HCT116 (cell line): ENCODE results near the gene PRR7. TPM values are rescaled to one million over a fixed set of nuclear protein-coding genes. Genes with fewer than 3 reads are reported as not detected.

ENCODE experiments used
- ATAC-seq: fragments of 200-7000 bp; cut with Tn5 transposase; 2 replicates; pipeline ENCODE4 v1.9.1; 2020; ENCODE audit warnings: mild to moderate bottlenecking, moderate library complexity
- BruUV-seq: library from RNA; stranded (reverse); fragments of 400-500 nt; replicated peaks from 2 replicates; lab custom pipeline; 2021; lab: Mats Ljungman, UMichigan
- CTCF ChIA-PET: fragments of 300-600 bp; sonication (Branson Sonifier 250); formaldehyde crosslinking; loops from one replicate; lab custom pipeline; 2021; ENCODE audit warnings: antibody characterized with exemption; lab: Charles Lee
- POLR2A ChIA-PET: fragments of 300-600, 350-600 bp; sonication (Branson Sonifier 250); formaldehyde crosslinking; loops from one replicate; lab custom pipeline; 2021; ENCODE audit warnings: antibody characterized with exemption; lab: Charles Lee
- RAD21 ChIA-PET, 2 experiments: fragments of 300-600 bp; sonication (Branson Sonifier 250); formaldehyde crosslinking; loops; one replicate each; lab custom pipeline; 2023; ENCODE audit warnings: low total read pairs in 2 of 2; ENCODE audit not compliant: uncharacterized antibody in 2 of 2, unreplicated experiment in 2 of 2, low non-redundant PET in 1 of 2; lab: Charles Lee
- DNase-seq: peaks from one replicate; pipeline ENCODE4 v3.0.0-alpha.2; 2010; ENCODE audit warnings: low read depth, low spot score
- H2AFZ ChIP-seq: fragments of 200-600 bp; shearing (Covaris generic), sonication (generic); 2 replicates; pipeline ENCODE4 v1.6.1; 2017; ENCODE audit warnings: low read depth, mixed run types, mixed read lengths, antibody characterized with exemption, low read length; ENCODE audit not compliant: poor library complexity, severe bottlenecking
- H3K27ac ChIP-seq: 2 replicates; pipeline ENCODE4 v1.5.1; 2012; ENCODE audit warnings: low read depth, low read length
- H3K27me3 ChIP-seq: fragments of 200-600 bp; sonication (generic); 2 replicates; pipeline ENCODE4 v1.6.1; 2016; ENCODE audit warnings: mixed run types, low read length, mixed read lengths; ENCODE audit not compliant: insufficient read depth
- H3K36me3 ChIP-seq, 2 experiments: fragments of 200-500 bp in 1 of 2; fragments of 200-600 bp in 1 of 2; sonication (Bioruptor generic) in 1 of 2; sonication (generic) in 1 of 2; 2 replicates each; pipeline versions ENCODE4 v1.5.1 to v1.6.1; 2014 to 2016; ENCODE audit warnings: low read length in 2 of 2, inconsistent platforms in 1 of 2, mixed read lengths in 1 of 2, mixed run types in 1 of 2; ENCODE audit not compliant: insufficient read depth in 2 of 2, control insufficient read depth in 1 of 2
- H3K4me1 ChIP-seq, 2 experiments: fragments of 200-600 bp in 1 of 2; sonication (generic) in 1 of 2; 2 replicates each; pipeline versions ENCODE4 v1.5.1 to v1.6.1; 2012 to 2017; ENCODE audit warnings: low read length in 2 of 2, inconsistent platforms in 1 of 2, mild to moderate bottlenecking in 1 of 2, mixed read lengths in 1 of 2, mixed run types in 1 of 2, moderate library complexity in 1 of 2; ENCODE audit not compliant: insufficient read depth in 2 of 2, control insufficient read depth in 1 of 2
- H3K4me2 ChIP-seq: fragments of 200-600 bp; sonication (generic); 2 replicates; pipeline ENCODE4 v1.6.1; 2017; ENCODE audit warnings: mixed run types, low read length, mixed read lengths
- H3K4me3 ChIP-seq, 2 experiments: fragments of 200-600 bp in 1 of 2; sonication (generic) in 1 of 2; replicated peaks in 1 of 2; 2 replicates each; pipeline ENCODE4 v1.5.1; 2011 to 2016; ENCODE audit warnings: low read length in 2 of 2, control low read depth in 1 of 2, low read depth in 1 of 2, mild to moderate bottlenecking in 1 of 2, mixed read lengths in 1 of 2, mixed run types in 1 of 2
- H3K79me2 ChIP-seq: fragments of 200-600 bp; sonication (generic); 2 replicates; pipeline ENCODE4 v1.6.1; 2017; ENCODE audit warnings: mild to moderate bottlenecking, mixed run types, low read length, moderate library complexity, mixed read lengths; ENCODE audit not compliant: insufficient read depth
- H3K9ac ChIP-seq: fragments of 200-600 bp; sonication (generic); 2 replicates; pipeline ENCODE4 v1.6.1; 2016; ENCODE audit warnings: low read length, mixed read lengths
- H3K9me2 ChIP-seq: fragments of 200-600 bp; sonication (generic), shearing (Covaris generic); 2 replicates; pipeline ENCODE4 v1.6.1; 2017; ENCODE audit warnings: mixed run types, mild to moderate bottlenecking, moderate library complexity; ENCODE audit not compliant: insufficient read depth
- H3K9me3 ChIP-seq, 2 experiments: fragments of 200-500 bp in 1 of 2; fragments of 200-600 bp in 1 of 2; sonication (Bioruptor generic) in 1 of 2; sonication (generic) in 1 of 2; 2 replicates each; pipeline ENCODE4 v1.6.1; 2014 to 2017; ENCODE audit warnings: low read length in 2 of 2, mixed read lengths in 2 of 2, inconsistent platforms in 1 of 2, low read depth in 1 of 2, mild to moderate bottlenecking in 1 of 2, mixed run types in 1 of 2, moderate library complexity in 1 of 2; ENCODE audit not compliant: control insufficient read depth in 1 of 2, insufficient read depth in 1 of 2
- H4K20me1 ChIP-seq: fragments of 200-600 bp; sonication (generic), shearing (Covaris generic); 2 replicates; pipeline ENCODE4 v1.6.1; 2017; ENCODE audit warnings: mixed run types, mild to moderate bottlenecking, moderate library complexity; ENCODE audit not compliant: insufficient read depth
- POLR2AphosphoS5 ChIP-seq: IDR thresholded peaks from 2 replicates; pipeline ENCODE4 v1.6.1; 2011; ENCODE audit warnings: mild to moderate bottlenecking, low read depth, low read length, moderate library complexity
- SIN3A ChIP-seq: IDR thresholded peaks from 2 replicates; pipeline ENCODE4 v1.6.1; 2012; ENCODE audit warnings: low read depth
- YY1 ChIP-seq: IDR thresholded peaks from 2 replicates; pipeline ENCODE4 v1.6.1; 2011; ENCODE audit warnings: low read length, low read depth, moderate library complexity, mild to moderate bottlenecking; ENCODE audit not compliant: insufficient replicate concordance; ENCODE audit errors: extremely low read depth
- ZBTB33 ChIP-seq: IDR thresholded peaks from 2 replicates; pipeline ENCODE4 v1.6.1; 2011; ENCODE audit warnings: mild to moderate bottlenecking, low read length, moderate library complexity; ENCODE audit not compliant: insufficient replicate concordance; ENCODE audit errors: extremely low read depth
- intact Hi-C: fragments of 100-400 bp; cut with micrococcal nuclease; formaldehyde crosslinking; loops from 2 replicates; pipeline ENCODE4 v1.10.0; 2022
- total RNA-seq: library from RNA; stranded (reverse); gene quantifications from one replicate; pipeline ENCODE4 v1.2.1, GENCODE V29; 2021; ENCODE audit not compliant: unreplicated experiment
- TF ChIP-seq, protein P1 (sequence below), 3 experiments: fragments of 200-600 bp in 1 of 3; sonication (generic) in 1 of 3; IDR thresholded peaks in 2 of 3; conservative IDR thresholded peaks in 1 of 3; 2 replicates each; pipeline ENCODE4 v1.5.1; 2012 to 2017; ENCODE audit warnings: low read depth in 2 of 3, low read length in 2 of 3, antibody characterized with exemption in 1 of 3, borderline replicate concordance in 1 of 3, control low read depth in 1 of 3, mild to moderate bottlenecking in 1 of 3, mixed read lengths in 1 of 3, mixed run types in 1 of 3, moderate library complexity in 1 of 3; ENCODE audit not compliant: insufficient read depth in 1 of 3

PRR7 gene
- total RNA-seq, 1 experiment from 2014 or later: 39.9 TPM

GRCh38 chr5:177491429-177491945, 44.9 kb downstream of the PRR7 start:
- Histone ChIP-seq H3K4me3 (no peak overlapping the region), H2AFZ (no peak overlapping the region), H3K4me2 (0 out of 2 replicates have a peak overlapping the region, but pooled peaks have one; percentile 12), H3K36me3 (peaks cover 16 to 46% of the 10 kb centered on the region in 2 experiments; a peak in 3 of 4 replicates), H3K9ac (peak overlapping the region; percentile 20; the same call in 1 of the 2 replicates), H4K20me1 (peaks cover 11% of the 10 kb centered on the region; the same call in 1 of the 2 replicates), H3K27me3 (no peaks in the 10 kb centered on the region), H3K4me1 (peaks cover 31 to 57% of the 10 kb centered on the region in 2 experiments), H3K27ac (peak overlapping the region; percentile 36; the same call in 1 of the 2 replicates), H3K79me2 (peaks cover 62% of the 10 kb centered on the region), H3K9me3 (no peaks in the 10 kb centered on the region), H3K9me2 (no peaks in the 10 kb centered on the region)
- intact Hi-C loops: no loop called here
- ATAC-seq (peak; percentile 62), DNase-seq (no peak)
- ChIA-PET RAD21 (no interaction called here), CTCF (interaction anchor here (0.6 kb wide), 1 partner anchor 183 kb away, joined by 3 read pairs; no protein-coding TSS in a partner anchor), POLR2A (interaction anchor here (6.4 kb wide), 1 partner anchor 13 kb away, joined by 54 read pairs; no protein-coding TSS in a partner anchor)
- TF ChIP-seq ZBTB33 (peak; percentile 56), YY1 (peak; percentile 34), SIN3A (no peak), POLR2AphosphoS5 (peak; percentile 43; the same call in 1 of the 2 replicates)
- TF ChIP-seq, protein P1, sequence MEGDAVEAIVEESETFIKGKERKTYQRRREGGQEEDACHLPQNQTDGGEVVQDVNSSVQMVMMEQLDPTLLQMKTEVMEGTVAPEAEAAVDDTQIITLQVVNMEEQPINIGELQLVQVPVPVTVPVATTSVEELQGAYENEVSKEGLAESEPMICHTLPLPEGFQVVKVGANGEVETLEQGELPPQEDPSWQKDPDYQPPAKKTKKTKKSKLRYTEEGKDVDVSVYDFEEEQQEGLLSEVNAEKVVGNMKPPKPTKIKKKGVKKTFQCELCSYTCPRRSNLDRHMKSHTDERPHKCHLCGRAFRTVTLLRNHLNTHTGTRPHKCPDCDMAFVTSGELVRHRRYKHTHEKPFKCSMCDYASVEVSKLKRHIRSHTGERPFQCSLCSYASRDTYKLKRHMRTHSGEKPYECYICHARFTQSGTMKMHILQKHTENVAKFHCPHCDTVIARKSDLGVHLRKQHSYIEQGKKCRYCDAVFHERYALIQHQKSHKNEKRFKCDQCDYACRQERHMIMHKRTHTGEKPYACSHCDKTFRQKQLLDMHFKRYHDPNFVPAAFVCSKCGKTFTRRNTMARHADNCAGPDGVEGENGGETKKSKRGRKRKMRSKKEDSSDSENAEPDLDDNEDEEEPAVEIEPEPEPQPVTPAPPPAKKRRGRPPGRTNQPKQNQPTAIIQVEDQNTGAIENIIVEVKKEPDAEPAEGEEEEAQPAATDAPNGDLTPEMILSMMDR (IDR thresholded peaks at IDR 0.05 in 2 of 3, conservative IDR thresholded peaks at IDR 0.05 in 1 of 3; ENCODE audit: borderline replicate concordance in 1 of 3, insufficient read depth in 1 of 3, low read depth in 2 of 3, low read length in 2 of 3): peak in 2 of 3 experiments; percentile 92 to 98; a peak in 4 of 6 replicates
- no TSS peak for BruUV-seq
